PC-3 (cell line): ENCODE measurements around the gene NOSTRIN. TPM values are rescaled to one million over a fixed set of nuclear protein-coding genes. Genes with fewer than 3 reads are reported as not detected.

Source experiments
- ATAC-seq: fragments of 200-7000 bp; cut with Tn5 transposase; 2 replicates; pipeline ENCODE4 v1.9.1; 2020; ENCODE audit warnings: mild to moderate bottlenecking, moderate library complexity
- BruUV-seq: library from RNA; stranded (reverse); fragments of 400-500 nt; replicated peaks from 2 replicates; lab custom pipeline; 2021; lab: Mats Ljungman, UMichigan
- CTCF ChIA-PET: fragments of 300-600 bp; sonication (Branson Sonifier 250); formaldehyde crosslinking; loops from one replicate; lab custom pipeline; 2022; ENCODE audit warnings: antibody characterized with exemption; lab: Charles Lee
- POLR2A ChIA-PET: fragments of 300-600 bp; sonication (Branson Sonifier 250); formaldehyde crosslinking; loops from one replicate; lab custom pipeline; 2022; ENCODE audit warnings: antibody characterized with exemption; ENCODE audit not compliant: unreplicated experiment; lab: Charles Lee
- DNase-seq: peaks from one replicate; pipeline ENCODE4 v3.0.0-alpha.2; 2015
- H2AFZ ChIP-seq: fragments of 300-600 bp; sonication (generic); 2 replicates; pipeline ENCODE4 v1.6.0; 2016; ENCODE audit warnings: antibody characterized with exemption, low read length
- H3F3A ChIP-seq: fragments of 300-600 bp; sonication (generic); one replicate; pipeline ENCODE4 v1.6.0; 2017; ENCODE audit warnings: antibody characterized with exemption, low read length, control low read depth, mild to moderate bottlenecking; ENCODE audit not compliant: unreplicated experiment
- H3K27ac ChIP-seq: fragments of 300-600 bp; sonication (generic); 2 replicates; pipeline ENCODE4 v1.5.1; 2016; ENCODE audit warnings: mild to moderate bottlenecking, low read length
- H3K27me3 ChIP-seq: fragments of 300-600 bp; sonication (generic); 2 replicates; pipeline ENCODE4 v1.6.1; 2016; ENCODE audit warnings: low read length, mixed read lengths
- H3K36me3 ChIP-seq: fragments of 300-600 bp; sonication (generic); 2 replicates; pipeline ENCODE4 v1.6.1; 2016; ENCODE audit warnings: low read depth, mixed run types, low read length, mixed read lengths
- H3K4me1 ChIP-seq: fragments of 300-600 bp; sonication (generic); 2 replicates; pipeline ENCODE4 v1.5.1; 2016; ENCODE audit warnings: low read length; ENCODE audit not compliant: insufficient read depth
- H3K4me2 ChIP-seq: fragments of 300-600 bp; sonication (generic); 2 replicates; pipeline ENCODE4 v1.6.0; 2016; ENCODE audit warnings: low read length
- H3K4me3 ChIP-seq: fragments of 300-600 bp; sonication (generic); 2 replicates; pipeline ENCODE4 v1.5.1; 2016; ENCODE audit warnings: mild to moderate bottlenecking, low read length, mixed read lengths
- H3K79me2 ChIP-seq: fragments of 300-600 bp; sonication (generic); 2 replicates; pipeline ENCODE4 v1.6.1; 2017; ENCODE audit warnings: low read length, mixed read lengths
- H3K9ac ChIP-seq: fragments of 300-600 bp; sonication (generic); 2 replicates; pipeline ENCODE4 v1.6.0; 2016; ENCODE audit warnings: mild to moderate bottlenecking, low read length
- H3K9me2 ChIP-seq: fragments of 300-600 bp; sonication (generic); replicated peaks from 2 replicates; pipeline ENCODE4 v1.6.1; 2016; ENCODE audit warnings: mixed run types, low read length, mixed read lengths
- H3K9me3 ChIP-seq: fragments of 300-600 bp; sonication (generic); 2 replicates; pipeline ENCODE4 v1.6.1; 2016; ENCODE audit warnings: low read length, mixed read lengths
- H4K20me1 ChIP-seq: fragments of 300-600 bp; sonication (generic); 2 replicates; pipeline ENCODE4 v1.6.1; 2016; ENCODE audit warnings: low read length, mixed read lengths
- EZH2 ChIP-seq: fragments of 300-600 bp; sonication (generic); IDR thresholded peaks from one replicate; pipeline ENCODE4 v1.6.1; 2017; ENCODE audit warnings: antibody characterized with exemption, mild to moderate bottlenecking, low read length; ENCODE audit not compliant: unreplicated experiment
- EZH2phosphoT487 ChIP-seq: fragments of 300-600 bp; sonication (generic); IDR thresholded peaks from 2 replicates; pipeline ENCODE4 v1.6.1; 2018; ENCODE audit warnings: mild to moderate bottlenecking, antibody characterized with exemption, low read length, borderline replicate concordance
- intact Hi-C: fragments of 100-400 bp; cut with micrococcal nuclease; formaldehyde crosslinking; loops from 2 replicates; pipeline ENCODE4 v1.9.0; 2023
- total RNA-seq: library from RNA; depleted of rRNA; stranded (reverse); fragments of >200 nt; gene quantifications from 2 replicates; pipeline ENCODE4 v1.2.3, GENCODE V29; 2014
- TF ChIP-seq, protein P1 (sequence below): fragments of 300-600 bp; sonication (generic); conservative IDR thresholded peaks from 2 replicates; pipeline ENCODE4 v1.5.1; 2017; ENCODE audit warnings: antibody characterized with exemption, low read depth, mild to moderate bottlenecking, low read length

The NOSTRIN gene
- total RNA-seq, 1 experiment from 2014 or later: 1.1 TPM

- TF ChIP-seq, protein P1, sequence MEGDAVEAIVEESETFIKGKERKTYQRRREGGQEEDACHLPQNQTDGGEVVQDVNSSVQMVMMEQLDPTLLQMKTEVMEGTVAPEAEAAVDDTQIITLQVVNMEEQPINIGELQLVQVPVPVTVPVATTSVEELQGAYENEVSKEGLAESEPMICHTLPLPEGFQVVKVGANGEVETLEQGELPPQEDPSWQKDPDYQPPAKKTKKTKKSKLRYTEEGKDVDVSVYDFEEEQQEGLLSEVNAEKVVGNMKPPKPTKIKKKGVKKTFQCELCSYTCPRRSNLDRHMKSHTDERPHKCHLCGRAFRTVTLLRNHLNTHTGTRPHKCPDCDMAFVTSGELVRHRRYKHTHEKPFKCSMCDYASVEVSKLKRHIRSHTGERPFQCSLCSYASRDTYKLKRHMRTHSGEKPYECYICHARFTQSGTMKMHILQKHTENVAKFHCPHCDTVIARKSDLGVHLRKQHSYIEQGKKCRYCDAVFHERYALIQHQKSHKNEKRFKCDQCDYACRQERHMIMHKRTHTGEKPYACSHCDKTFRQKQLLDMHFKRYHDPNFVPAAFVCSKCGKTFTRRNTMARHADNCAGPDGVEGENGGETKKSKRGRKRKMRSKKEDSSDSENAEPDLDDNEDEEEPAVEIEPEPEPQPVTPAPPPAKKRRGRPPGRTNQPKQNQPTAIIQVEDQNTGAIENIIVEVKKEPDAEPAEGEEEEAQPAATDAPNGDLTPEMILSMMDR: no peak
- TF ChIP-seq EZH2 (no peak), EZH2phosphoT487 (no peak)
- ATAC-seq (no peak), DNase-seq (no peak)
- Histone ChIP-seq H3K9ac (no peak overlapping the region), H3K4me3 (no peak overlapping the region), H3K4me2 (no peak overlapping the region), H4K20me1 (no peaks in the 10 kb centered on the region), H3K36me3 (no peaks in the 10 kb centered on the region), H2AFZ (no peak overlapping the region), H3K9me3 (no peaks in the 10 kb centered on the region), H3K27me3 (peaks cover 85% of the 10 kb centered on the region), H3K9me2 (no peaks in the 10 kb centered on the region), H3K4me1 (no peaks in the 10 kb centered on the region), H3F3A (no peaks in the 10 kb centered on the region), H3K27ac (no peak overlapping the region), H3K79me2 (no peaks in the 10 kb centered on the region)
- CTCF ChIA-PET: no interaction called here
- BruUV-seq: no TSS peak
- intact Hi-C loops: no loop called here
- POLR2A ChIA-PET: no interaction called here
Measured at GRCh38 chr2:168910330-168910729, 107.9 kb downstream of the NOSTRIN start.

- peak overlapping the region; percentile 79 for H3K4me2 ChIP-seq
- DNase-seq: no peak
- CTCF ChIA-PET: no interaction called here
- H3F3A ChIP-seq: no peaks in the 10 kb centered on the region
- no peaks in the 10 kb centered on the region for H3K9me2 ChIP-seq
- BruUV-seq: no TSS peak
- H3K36me3 ChIP-seq: no peaks in the 10 kb centered on the region
- H3K4me3 ChIP-seq: peak overlapping the region; percentile 55
- intact Hi-C loops: no loop called here
- H4K20me1 ChIP-seq: no peaks in the 10 kb centered on the region
- no peaks in the 10 kb centered on the region for H3K4me1 ChIP-seq
- 0 out of 2 replicates have a peak overlapping the region, but pooled peaks have one; percentile 67 for H2AFZ ChIP-seq
- no peaks in the 10 kb centered on the region for H3K79me2 ChIP-seq
- no peak overlapping the region for H3K9ac ChIP-seq
- H3K9me3 ChIP-seq: no peaks in the 10 kb centered on the region
- H3K27me3 ChIP-seq: peaks cover 80% of the 10 kb centered on the region
- TF ChIP-seq EZH2 (no peak), EZH2phosphoT487 (no peak)
- H3K27ac ChIP-seq: no peak overlapping the region
- POLR2A ChIA-PET: no interaction called here
- peak; percentile 33 for ATAC-seq
Measured at GRCh38 chr2:168912466-168912865, 110.0 kb downstream of the NOSTRIN start.

DNA sequence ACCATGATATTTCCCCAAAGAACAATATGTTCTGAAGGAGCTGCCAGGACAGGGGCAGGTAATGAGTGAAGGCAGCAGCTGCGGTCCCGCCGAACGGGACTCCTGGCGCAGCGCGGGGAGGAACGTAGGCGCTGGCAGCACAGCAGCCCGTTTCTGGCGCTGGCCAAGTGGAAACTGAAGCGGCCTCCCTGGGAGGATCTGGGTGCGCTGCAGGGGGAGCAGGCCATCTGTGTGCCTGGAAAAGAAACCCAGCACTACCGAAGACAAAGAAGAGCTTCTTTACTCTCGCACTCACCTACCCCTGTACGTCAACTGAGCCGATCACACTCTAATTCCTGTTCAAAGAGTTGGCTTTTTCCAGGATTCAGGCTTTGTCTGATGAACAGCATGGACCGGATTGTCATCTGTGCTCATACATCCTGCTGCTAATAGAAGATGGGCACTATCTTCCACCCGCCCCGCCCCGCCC is 110.5 kb downstream of the NOSTRIN start:
- Histone ChIP-seq H3K4me3 (peak overlapping the region; percentile 55), H3K4me1 (no peaks in the 10 kb centered on the region), H3K4me2 (peak overlapping the region; percentile 79)

More for the DNA sequence above, 110.5 kb downstream of the NOSTRIN start:
- Histone ChIP-seq H2AFZ (peak overlapping the region; percentile 67), H3K27ac (no peak overlapping the region), H3K9me2 (no peaks in the 10 kb centered on the region), H3K79me2 (no peaks in the 10 kb centered on the region), H3K9me3 (no peaks in the 10 kb centered on the region), H3K27me3 (peaks cover 79% of the 10 kb centered on the region), H3K36me3 (no peaks in the 10 kb centered on the region), H3F3A (no peaks in the 10 kb centered on the region), H3K9ac (no peak overlapping the region), H4K20me1 (no peaks in the 10 kb centered on the region)
- ATAC-seq (peak; percentile 81), DNase-seq (peak; percentile 17)
- POLR2A ChIA-PET: no interaction called here
- intact Hi-C loops: no loop called here
- BruUV-seq: no TSS peak
- CTCF ChIA-PET: no interaction called here
- TF ChIP-seq, protein P1: no peak
- peak; percentile 56 for TF ChIP-seq EZH2
